NCI-H1048 (cell line): ENCODE results near the gene FOXD4L1.
"Not testable (repeated sequence)": the region's sequence is repeated elsewhere in the genome, so short reads cannot be mapped to it uniquely, and the experiment has no call there.

ENCODE experiments used
- DNase-seq: peaks from one replicate; lab custom pipeline; 2025; lab: John Stamatoyannopoulos, UW

FOXD4L1 gene

GRCh38 chr2:113498365-113498764 is at the start of gene FOXD4L1:
FOXD4L1 (plus strand) TSS chr2:113498665; CDS start chr2:113499257, 592 bp downstream.
- not testable (repeated sequence) for DNase-seq

- not testable (repeated sequence) for DNase-seq
These were observed 32.7 kb upstream of the FOXD4L1 start for GRCh38 chr2:113465770-113466169.

GRCh38 chr2:113476688-113477368 is 21.6 kb upstream of the FOXD4L1 start:
- not testable (repeated sequence) for DNase-seq

GRCh38 chr2:113496527-113496926 is 1.9 kb upstream of the FOXD4L1 start:
- not testable (repeated sequence) for DNase-seq

- not testable (repeated sequence) for DNase-seq
These were observed 787 bp downstream of the FOXD4L1 start for GRCh38 chr2:113499019-113499885.

- DNase-seq = not testable (repeated sequence)
These were observed 1.6 kb downstream of the FOXD4L1 start for GRCh38 chr2:113499886-113500722.

- not testable (repeated sequence) for DNase-seq
These were observed 2.2 kb downstream of the FOXD4L1 start for GRCh38 chr2:113500723-113501038.

GRCh38 chr2:113502216-113503093 is 4.0 kb downstream of the FOXD4L1 start:
- not testable (repeated sequence) for DNase-seq

GRCh38 chr2:113503094-113504042 is 4.9 kb downstream of the FOXD4L1 start:
- not testable (repeated sequence) for DNase-seq

GRCh38 chr2:113504081-113504480 is 5.6 kb downstream of the FOXD4L1 start:
- not testable (repeated sequence) for DNase-seq

- not testable (repeated sequence) for DNase-seq
These were observed 9.1 kb downstream of the FOXD4L1 start for GRCh38 chr2:113507394-113508140.

GRCh38 chr2:113508187-113508586 is 9.7 kb downstream of the FOXD4L1 start:
- DNase-seq = not testable (repeated sequence)

GRCh38 chr2:113510913-113511312 is 12.4 kb downstream of the FOXD4L1 start:
- DNase-seq = not testable (repeated sequence)

GRCh38 chr2:113511859-113512258 is 13.4 kb downstream of the FOXD4L1 start:
- not testable (repeated sequence) for DNase-seq

- DNase-seq = not testable (repeated sequence)
These were observed 17.0 kb downstream of the FOXD4L1 start for GRCh38 chr2:113515457-113515856.

GRCh38 chr2:113515995-113516394 is 17.5 kb downstream of the FOXD4L1 start:
- not testable (repeated sequence) for DNase-seq

- DNase-seq = not testable (repeated sequence)
These were observed 18.6 kb downstream of the FOXD4L1 start for GRCh38 chr2:113517025-113517424.

GRCh38 chr2:113520837-113521236 is 22.4 kb downstream of the FOXD4L1 start:
- DNase-seq = not testable (repeated sequence)

- not testable (repeated sequence) for DNase-seq
These were observed 23.0 kb downstream of the FOXD4L1 start for GRCh38 chr2:113521492-113521891.
